Testis (tissue), 2 donors: ENCODE results near the gene ZBTB20.

ENCODE experiments used
- CTCF ChIP-seq, 3 experiments: fragments of 450-650 bp in 2 of 3; fragments of 200-600 bp in 1 of 3; sonication (generic) in 1 of 3; IDR thresholded peaks; one replicate each; pipeline ENCODE4 v1.5.1; 2016 to 2019; ENCODE audit warnings: antibody characterized with exemption in 3 of 3, mild to moderate bottlenecking in 2 of 3, moderate library complexity in 1 of 3
- POLR2A ChIP-seq: fragments of 450-650 bp; IDR thresholded peaks from one replicate; pipeline ENCODE4 v1.6.1; 2017; ENCODE audit warnings: antibody characterized with exemption, mild to moderate bottlenecking, moderate library complexity

GRCh38 chr3:114417675-114418074 lies 729.4 kb downstream of the ZBTB20 start:
- TF ChIP-seq CTCF (IDR thresholded peaks at IDR 0.05) (no peak), POLR2A (no peak)
